Measurements from ENCODE around the gene TTC28.

TTC28 gene

GRCh38 chr22:28016781-28017557 is 662.7 kb downstream of the TTC28 start:
- POLR2A ChIA-PET: no interaction called here
- no peak for TF ChIP-seq CTCF (IDR thresholded peaks at IDR 0.05; ENCODE audit: control extremely low read depth, extremely low read depth, low read depth, missing control alignments)
- CTCF ChIA-PET: interaction anchor here (1.1 to 4.8 kb wide), 2 partner anchors 13 to 577 kb away, joined by 3 to 65 read pairs; no protein-coding TSS in a partner anchor
- no peak for DNase-seq (ENCODE audit: extremely low spot score)

- CTCF ChIA-PET: interaction anchor here (7.2 kb wide), 1 partner anchor 134 kb away, joined by 66 read pairs; no protein-coding TSS in a partner anchor
- POLR2A ChIA-PET: no interaction called here
- no peak for DNase-seq (ENCODE audit: extremely low spot score)
- no peak for TF ChIP-seq CTCF (IDR thresholded peaks at IDR 0.05; ENCODE audit: control extremely low read depth, extremely low read depth, low read depth, missing control alignments)
These were observed 663.7 kb downstream of the TTC28 start for GRCh38 chr22:28015676-28016601.

- TF ChIP-seq CTCF (IDR thresholded peaks at IDR 0.05; ENCODE audit: control extremely low read depth, extremely low read depth, low read depth, missing control alignments): no peak
- POLR2A ChIA-PET: no interaction called here
- no peak for DNase-seq (ENCODE audit: extremely low spot score)
- CTCF ChIA-PET: interaction anchor here (1.2 to 7.2 kb wide), 3 partner anchors 126 to 133 kb away, joined by 3 to 66 read pairs (median 4); no protein-coding TSS in a partner anchor
These were observed 664.6 kb downstream of the TTC28 start for GRCh38 chr22:28015046-28015425.

- POLR2A ChIA-PET: no interaction called here
These were observed 665.2 kb downstream of the TTC28 start for GRCh38 chr22:28014211-28015045.

GRCh38 chr22:28013611-28014010 is 666.0 kb downstream of the TTC28 start:
- CTCF ChIA-PET: interaction anchor here (1.6 to 7.2 kb wide), 2 partner anchors 127 to 132 kb away, joined by 3 to 66 read pairs; no protein-coding TSS in a partner anchor
- POLR2A ChIA-PET: no interaction called here
- TF ChIP-seq CTCF (IDR thresholded peaks at IDR 0.05; ENCODE audit: control extremely low read depth, extremely low read depth, low read depth, missing control alignments): no peak

More at GRCh38 chr22:28014211-28015045, 665.2 kb downstream of the TTC28 start:
- DNase-seq (ENCODE audit: extremely low spot score): no peak
- TF ChIP-seq CTCF (IDR thresholded peaks at IDR 0.05; ENCODE audit: control extremely low read depth, extremely low read depth, low read depth, missing control alignments): no peak
- CTCF ChIA-PET: interaction anchor here (1.2 to 7.2 kb wide), 3 partner anchors 126 to 132 kb away, joined by 3 to 66 read pairs (median 4); no protein-coding TSS in a partner anchor

More at GRCh38 chr22:28013611-28014010, 666.0 kb downstream of the TTC28 start:
- DNase-seq (ENCODE audit: extremely low spot score): no peak

Measured in GM10248 (cell line).